Stimulated activated CD8-positive, alpha-beta memory T cell treated with anti-CD3 and anti-CD28 coated beads, Interleukin-4, amount 100 ng/mL, for 1 hour (primary cell): ENCODE data around the gene TBC1D2.

Experiments
- DNase-seq, 2 donors: peaks; one replicate each; pipeline ENCODE4 v3.0.0-alpha.2; 2020; ENCODE audit warnings: low read depth in 2 of 2, low spot score in 1 of 2

Gene TBC1D2

DNA sequence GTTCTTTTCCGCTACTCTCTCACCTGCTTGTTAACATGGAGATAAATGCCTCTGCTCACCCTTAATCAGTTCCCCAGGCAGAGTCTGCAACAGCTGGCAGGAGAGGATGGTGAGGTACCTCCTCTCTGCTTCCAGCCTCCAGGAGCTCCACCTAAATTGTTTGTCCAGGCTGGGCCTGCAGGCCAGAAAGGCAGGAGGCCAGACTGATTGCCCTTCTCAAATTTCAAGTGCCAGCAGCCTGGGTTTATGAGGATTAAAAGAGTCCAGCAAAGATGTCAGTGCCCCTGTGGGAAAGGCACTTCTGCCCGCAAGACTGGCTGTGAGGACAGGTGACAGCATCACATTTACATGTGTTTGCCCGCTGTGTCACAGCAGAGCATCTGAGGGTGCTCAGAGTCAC is 82.8 kb downstream of the TBC1D2 start:
- no peak for DNase-seq

DNA sequence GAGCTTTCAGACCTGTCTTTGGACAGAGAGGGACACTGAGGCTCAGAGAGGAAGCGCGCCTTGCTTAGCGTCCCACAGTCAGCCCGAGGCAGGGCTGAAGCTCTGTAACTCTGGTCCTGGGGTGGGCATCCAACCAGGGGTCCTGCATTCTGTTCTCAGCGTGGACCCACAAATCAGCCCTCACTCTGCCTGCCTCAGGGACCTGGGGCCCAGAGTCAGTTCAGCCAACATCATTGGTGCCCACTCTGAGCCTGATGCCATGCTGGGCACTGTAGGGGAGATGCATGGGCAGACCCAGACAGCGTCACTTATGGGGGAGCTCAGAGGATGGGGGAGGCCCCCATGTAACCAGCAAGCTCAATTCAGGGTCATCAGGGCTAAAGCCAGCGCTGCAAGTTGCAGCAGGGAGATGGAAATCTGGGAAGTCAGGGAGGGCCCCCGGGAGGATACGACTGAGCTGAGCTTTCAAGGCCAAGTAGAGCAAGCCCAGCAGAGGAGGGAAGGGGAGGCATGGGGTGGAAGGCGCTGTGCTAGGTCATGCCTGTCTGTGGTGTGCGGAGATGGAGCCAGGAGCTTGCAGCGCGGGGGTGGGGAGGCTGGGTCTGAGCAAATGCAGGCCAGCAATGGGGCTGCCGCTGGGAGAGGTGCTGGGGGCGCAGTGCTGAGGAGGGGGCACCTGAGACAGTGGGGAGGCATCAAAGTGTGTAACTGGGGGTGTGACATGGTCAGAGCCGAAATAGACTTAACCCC is 84.1 kb downstream of the TBC1D2 start:
- DNase-seq, result no peak

DNA sequence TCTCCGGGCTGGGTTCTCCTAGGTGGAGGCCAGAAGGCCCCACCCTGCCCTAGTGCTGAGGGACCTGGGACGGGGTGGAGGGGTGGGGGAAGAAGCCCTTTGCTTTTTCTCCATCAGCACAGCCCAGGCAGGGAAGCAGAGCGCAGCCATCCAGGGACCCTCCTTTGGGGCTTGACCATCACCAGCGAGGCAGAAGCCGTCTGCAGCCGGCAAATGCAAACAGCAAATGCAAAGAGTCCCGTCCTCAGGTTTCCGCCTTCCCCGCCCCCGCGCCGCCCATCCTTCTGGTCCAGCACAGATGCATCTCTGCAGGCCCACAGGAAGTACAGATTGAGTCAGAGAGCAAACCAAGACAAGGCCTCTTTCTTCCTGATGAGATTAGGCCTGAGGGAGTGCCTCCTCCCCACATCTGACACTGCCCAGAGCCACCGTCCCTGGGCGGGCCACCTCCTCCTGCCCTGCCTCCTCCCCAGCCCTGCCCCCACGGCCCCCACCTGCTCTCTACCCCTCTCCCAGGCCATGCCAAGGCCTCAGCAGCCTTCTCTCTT is 86.4 kb downstream of the TBC1D2 start:
- no peak for DNase-seq

DNA sequence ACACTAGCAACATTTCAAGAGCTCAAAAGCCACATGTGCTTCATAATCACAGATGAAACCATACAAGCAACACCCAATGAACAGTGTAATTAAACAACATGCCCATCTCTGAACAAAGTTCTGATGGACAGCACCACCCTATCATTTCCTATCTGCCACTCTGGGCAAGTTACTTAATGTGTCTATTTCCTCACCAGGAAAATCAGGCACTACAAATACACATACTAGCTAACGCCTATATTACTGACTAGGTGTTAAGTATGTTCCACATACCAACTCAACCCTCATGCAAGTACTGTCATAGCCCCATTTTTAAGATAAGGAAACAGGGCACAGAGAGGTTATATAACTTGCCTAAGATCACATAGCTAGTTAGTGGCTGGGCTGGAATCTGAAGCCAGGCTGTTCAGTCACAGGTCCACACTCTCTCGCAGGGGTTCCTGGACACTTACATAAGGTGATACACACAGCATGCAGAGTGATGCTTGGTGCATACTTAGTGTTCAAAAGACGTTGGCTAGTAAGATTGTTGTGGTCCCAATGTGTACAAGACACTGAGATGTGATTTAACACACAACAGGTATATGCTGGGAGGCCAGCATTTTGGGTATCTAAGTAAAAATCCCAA is 87.2 kb downstream of the TBC1D2 start:
- DNase-seq, result no peak

DNA sequence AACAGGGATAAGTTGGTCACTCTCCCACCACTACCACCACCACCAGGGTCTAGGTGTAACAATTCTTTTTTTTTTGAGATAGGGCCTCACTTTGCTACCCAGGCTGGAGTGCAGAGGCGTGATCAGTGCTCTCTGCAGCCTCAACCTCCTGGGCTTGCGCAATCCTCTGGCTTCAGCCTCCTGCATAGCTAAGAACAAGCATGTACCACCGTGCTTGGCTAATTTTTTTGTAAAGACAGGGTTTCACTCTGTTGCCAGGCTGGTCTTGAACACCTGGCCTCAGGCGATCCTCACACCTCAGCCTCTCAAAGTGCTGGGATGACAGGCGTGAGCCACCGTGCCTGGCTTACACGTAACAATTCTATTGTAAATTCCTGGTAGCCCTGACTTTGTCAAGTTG is 90.5 kb downstream of the TBC1D2 start:
- DNase-seq, result no peak

DNA sequence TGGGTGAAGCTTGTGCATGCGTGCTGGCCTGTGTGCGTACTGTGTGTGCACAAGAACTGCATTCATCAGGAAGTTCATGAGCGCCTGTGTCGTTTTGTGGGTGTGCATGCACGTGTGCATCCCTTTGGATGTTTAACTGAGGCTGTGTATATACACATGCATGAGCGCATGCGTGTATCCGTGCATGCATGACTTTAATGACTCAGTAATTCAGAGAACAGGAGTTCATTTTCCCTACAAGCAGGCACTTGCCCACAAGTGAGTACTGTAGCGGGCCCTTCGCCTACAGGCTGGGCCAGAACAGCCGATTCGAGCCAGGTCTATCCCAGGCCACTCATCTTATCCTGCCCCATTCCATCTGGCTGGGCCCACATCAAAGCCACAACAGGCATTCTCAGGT is 92.8 kb downstream of the TBC1D2 start:
- DNase-seq, result no peak

DNA sequence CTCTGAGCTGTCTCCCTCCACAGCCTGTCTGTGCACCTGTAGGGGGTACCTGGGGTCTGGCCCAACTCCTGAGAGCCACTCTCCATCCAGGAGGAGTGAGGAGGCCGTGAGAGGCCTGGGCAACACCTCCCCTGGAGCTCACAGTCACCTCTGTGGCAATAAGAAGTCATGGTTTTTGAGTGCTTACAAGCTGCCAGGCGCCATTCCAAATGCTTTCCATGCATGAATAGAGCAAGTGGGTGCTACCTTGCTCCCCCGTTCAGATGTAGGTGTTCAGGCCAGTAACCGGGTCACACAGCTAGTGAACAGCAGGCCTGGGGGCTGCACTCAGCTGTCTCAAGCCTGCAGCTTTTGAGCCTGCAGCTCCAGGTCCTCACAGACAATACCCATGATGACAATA is 93.6 kb downstream of the TBC1D2 start:
- DNase-seq, result no peak

DNA sequence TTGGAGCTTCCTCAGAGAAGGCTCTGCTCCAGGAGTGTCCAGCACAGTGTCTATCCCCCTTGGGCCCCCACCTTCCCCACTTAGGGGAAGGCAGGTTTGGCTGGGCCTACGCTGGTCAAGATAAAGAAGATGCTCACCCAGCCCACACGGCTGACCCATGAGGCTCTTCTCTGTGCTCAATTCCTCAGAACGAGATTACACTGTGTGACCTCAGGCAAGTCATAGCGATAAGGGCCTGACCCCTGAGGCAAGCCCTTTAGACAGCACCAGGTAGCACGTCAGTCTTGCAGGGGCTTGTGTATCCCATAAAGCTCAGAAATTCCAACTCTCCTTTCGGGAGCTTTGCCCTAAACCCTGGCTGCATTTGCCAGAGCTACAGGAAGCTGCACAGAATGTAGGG is 95.7 kb downstream of the TBC1D2 start:
- DNase-seq, result no peak

DNA sequence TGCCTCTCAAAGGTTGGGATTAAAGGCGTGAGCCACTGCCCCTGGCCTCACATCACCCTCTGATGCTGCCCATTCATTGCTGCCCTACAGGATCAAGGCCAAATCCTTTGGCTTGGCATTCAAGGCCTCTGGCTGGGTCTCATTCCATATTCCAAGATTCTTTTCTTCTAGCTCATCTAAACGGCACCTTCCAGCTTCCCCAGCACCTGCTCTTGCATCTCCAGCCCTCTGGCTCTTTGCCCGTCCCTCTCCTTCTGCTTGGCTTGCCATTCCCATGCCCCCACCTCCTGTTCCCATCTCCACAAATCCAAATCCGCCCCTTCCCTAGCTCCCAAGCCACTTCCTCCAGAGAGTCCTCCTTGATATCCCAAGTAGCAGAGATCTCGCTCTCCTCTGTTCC is 96.1 kb downstream of the TBC1D2 start:
- no peak for DNase-seq

DNA sequence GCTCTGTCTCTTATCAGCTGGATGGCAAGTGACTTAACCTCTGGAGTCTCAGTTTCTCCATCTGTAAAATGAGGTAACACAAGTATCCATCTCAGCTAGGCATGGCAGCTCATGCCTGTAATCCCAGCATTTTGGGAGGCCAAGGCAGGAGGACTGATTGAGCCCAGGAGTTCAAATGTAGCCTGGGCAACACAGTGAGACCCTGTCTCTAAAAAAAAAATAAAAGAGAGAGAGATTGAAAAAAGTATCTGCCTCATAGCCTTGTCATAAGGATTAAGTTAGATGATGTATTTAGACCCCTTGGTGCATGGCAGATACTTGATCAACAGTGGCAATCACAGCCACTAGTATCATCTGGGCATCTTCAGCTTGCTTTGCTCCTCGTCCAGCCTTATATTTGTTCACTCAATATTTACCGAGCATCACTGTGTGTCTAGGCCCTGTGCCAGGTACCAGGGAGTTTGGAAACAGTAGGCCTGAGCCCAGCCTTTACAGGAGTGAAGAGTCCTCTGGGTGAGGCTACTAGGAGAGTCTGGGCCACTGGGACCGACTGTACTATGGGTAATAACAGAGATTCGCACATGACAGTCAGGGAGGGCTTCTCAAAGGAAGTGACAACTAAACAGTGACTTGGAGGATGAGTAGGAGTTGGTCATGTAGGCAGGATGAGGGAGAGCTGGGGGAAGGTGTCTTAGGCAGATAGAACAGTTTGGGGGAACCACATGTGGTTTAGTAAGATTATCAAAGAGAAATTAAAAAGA is 97.2 kb downstream of the TBC1D2 start:
- no peak for DNase-seq

DNA sequence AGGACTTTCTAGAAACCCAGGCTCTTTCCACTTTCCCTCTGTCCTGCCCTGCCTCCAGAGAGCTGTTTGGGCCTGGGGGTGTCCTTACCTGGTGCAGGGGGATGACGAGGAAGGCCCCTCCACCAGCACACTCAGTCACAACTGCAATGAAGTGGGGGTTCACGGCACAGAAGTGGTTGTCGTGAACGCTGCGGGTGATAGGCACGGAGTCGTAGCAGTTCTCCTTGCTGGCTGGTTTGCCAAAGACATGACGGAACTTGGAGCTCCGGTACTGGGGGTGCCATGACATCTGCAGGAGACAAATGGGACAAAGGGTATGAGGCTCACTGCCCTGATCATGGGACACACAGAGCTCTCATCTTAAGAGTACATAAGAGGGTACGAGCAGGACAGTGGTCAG is 98.1 kb downstream of the TBC1D2 start:
- DNase-seq, result no peak

DNA sequence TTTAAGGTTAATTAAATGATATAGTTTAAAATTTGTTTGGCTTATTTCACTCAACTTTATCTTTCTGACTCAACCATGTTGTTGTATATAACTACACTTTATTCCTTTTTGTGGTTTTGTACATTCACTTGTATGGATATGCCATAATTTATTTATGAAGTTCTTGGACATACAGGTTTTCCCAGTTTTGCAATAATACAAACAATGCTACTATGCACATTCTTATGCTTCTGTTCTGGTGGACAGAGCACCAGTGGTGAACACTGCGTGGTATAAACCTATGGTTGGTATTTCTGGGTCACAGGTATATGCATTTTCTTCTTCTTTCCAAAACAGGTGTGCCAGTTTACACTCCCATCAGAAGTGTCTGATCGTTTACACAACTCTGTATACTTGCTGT is 100.8 kb downstream of the TBC1D2 start:
- DNase-seq, result no peak

DNA sequence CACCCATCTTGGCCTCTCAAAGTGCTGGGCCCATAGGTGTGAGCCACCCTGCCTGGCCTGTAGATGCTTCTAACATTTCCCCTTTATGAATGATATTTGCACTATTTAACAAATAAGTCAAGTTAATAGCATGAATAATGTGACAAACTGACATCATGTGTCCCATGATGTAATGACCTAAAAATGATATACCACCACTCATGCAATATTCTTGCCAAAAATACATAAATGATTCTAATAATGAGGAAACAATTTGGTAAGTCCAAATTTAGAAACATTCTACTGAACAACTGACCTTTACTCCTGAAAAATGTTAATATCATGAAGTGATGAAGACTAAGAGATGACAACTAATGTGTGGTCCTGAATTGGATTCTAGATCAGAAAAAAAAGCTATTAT is 102.9 kb downstream of the TBC1D2 start:
- no peak for DNase-seq

DNA sequence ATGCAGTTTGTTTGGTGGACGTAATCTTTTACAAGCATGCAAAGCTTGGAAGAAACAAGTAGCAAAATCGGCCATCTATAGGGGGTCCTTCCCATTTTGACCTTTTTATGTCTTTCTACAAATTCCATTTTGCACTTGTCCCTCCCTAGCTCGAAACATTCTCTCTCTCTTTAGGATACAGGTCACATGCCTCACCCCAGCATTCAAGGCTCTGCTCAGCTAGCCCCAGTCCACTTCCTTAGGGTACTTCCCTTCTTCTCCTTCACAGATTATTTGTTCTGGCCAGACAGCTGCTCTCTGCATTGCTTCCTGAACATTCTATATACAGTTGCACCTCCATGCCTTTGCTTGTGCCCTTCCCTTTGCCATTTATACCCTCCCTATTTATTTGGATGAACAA is 104.7 kb downstream of the TBC1D2 start:
- no peak for DNase-seq

DNA sequence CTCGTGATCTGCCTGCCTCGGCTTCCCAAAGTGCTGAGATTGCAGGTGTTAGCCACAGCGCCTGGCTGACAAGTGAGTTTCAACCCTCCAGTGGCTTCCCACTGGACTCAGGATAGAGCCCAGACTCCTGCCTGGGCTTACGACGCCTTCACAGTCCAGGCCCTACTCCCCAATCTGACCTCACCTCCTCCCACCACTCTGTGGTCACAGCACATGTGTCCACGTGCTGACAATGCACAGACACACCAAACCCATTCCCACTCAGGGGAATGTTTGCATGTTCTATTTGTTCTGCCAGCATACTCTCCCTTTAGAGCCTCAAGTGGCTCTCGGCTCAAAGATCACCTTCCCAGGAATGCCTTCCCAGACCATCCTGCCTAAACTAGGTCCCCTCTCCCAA is 105.3 kb downstream of the TBC1D2 start:
- DNase-seq, result no peak

DNA sequence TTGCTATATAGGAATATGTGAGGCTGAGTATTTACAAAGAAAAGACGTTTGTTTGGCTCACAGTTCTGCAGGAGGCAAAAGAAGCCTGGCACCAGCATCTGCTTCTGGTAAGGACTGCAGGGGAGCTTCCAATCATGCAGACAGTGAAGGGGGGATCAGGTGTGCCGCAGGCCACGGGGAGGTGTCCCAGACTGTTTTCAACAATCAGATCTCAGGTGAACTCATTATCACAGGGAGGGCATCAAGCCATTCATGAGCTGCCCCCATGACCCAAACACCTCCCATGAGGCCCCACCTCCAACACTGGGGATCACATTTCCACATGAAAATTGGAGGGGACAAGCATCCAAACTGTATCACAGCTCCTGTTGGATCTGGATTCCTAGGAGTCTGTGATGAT is 106.0 kb downstream of the TBC1D2 start:
- DNase-seq, result no peak
